ENCODE data around the gene AMY2B. TPM values are rescaled to one million over a fixed set of nuclear protein-coding genes. Genes with fewer than 3 reads are reported as not detected.
"Not testable (repeated sequence)": the region's sequence is repeated elsewhere in the genome, so short reads cannot be mapped to it uniquely, and the experiment has no call there.

AMY2B gene
- 146 TPM for total RNA-seq

GRCh38 chr1:103571289-103571688 lies at the start of gene AMY2B:
Gene AMY2B, plus strand, starts transcription at chr1:103571589. Its CDS starts 14 bp downstream, at chr1:103571603.
- FAIRE-seq; DNase-seq (ENCODE audit: low spot score in 2 of 2): not testable (repeated sequence)

GRCh38 chr1:103523346-103523745 lies 48.0 kb upstream of the AMY2B start:
- no peak for DNase-seq (ENCODE audit: low spot score in 2 of 2)
- FAIRE-seq = no peak

- DNase-seq (ENCODE audit: low spot score in 2 of 2) (peak; percentile 14 to 19), FAIRE-seq (no peak)
These were observed 46.2 kb upstream of the AMY2B start for GRCh38 chr1:103525114-103525606.

GRCh38 chr1:103525607-103526507 lies 45.5 kb upstream of the AMY2B start, which contains the start of gene RNPC3:
Gene RNPC3, plus strand, starts transcription at chr1:103525699. Its CDS starts 372 bp downstream, at chr1:103526071.
- FAIRE-seq = no peak

GRCh38 chr1:103527331-103527730 lies 44.1 kb upstream of the AMY2B start:
- FAIRE-seq (no peak), DNase-seq (ENCODE audit: low spot score in 2 of 2) (no peak)

More at GRCh38 chr1:103525607-103526507, 45.5 kb upstream of the AMY2B start, which contains the start of gene RNPC3:
- peak; percentile 63 to 68 for DNase-seq (ENCODE audit: low spot score in 2 of 2)

GRCh38 chr1:103529746-103530145 lies 41.6 kb upstream of the AMY2B start:
- DNase-seq (ENCODE audit: low spot score in 2 of 2) = no peak
- FAIRE-seq = no peak

- no peak for FAIRE-seq
These were observed 33.2 kb upstream of the AMY2B start for GRCh38 chr1:103538226-103538625.

GRCh38 chr1:103541431-103541830 lies 30.0 kb upstream of the AMY2B start:
- DNase-seq (ENCODE audit: low spot score in 2 of 2) (no peak), FAIRE-seq (no peak)

More at GRCh38 chr1:103538226-103538625, 33.2 kb upstream of the AMY2B start:
- no peak for DNase-seq (ENCODE audit: low spot score in 2 of 2)

- DNase-seq (ENCODE audit: low spot score in 2 of 2) = no peak
- no peak for FAIRE-seq
These were observed 24.9 kb upstream of the AMY2B start for GRCh38 chr1:103546496-103546895.

GRCh38 chr1:103547840-103548239 lies 23.5 kb upstream of the AMY2B start:
- no peak for DNase-seq (ENCODE audit: low spot score in 2 of 2)
- no peak for FAIRE-seq

- no peak for DNase-seq (ENCODE audit: low spot score in 2 of 2)
- peak; percentile 6 for FAIRE-seq
These were observed 11.0 kb upstream of the AMY2B start for GRCh38 chr1:103560427-103560826.

GRCh38 chr1:103561124-103561523 lies 10.3 kb upstream of the AMY2B start:
- not testable (repeated sequence) for DNase-seq (ENCODE audit: low spot score in 2 of 2); FAIRE-seq

GRCh38 chr1:103561643-103562395 lies 9.6 kb upstream of the AMY2B start:
- DNase-seq (ENCODE audit: low spot score in 2 of 2) (no peak), FAIRE-seq (no peak)

- FAIRE-seq (no peak), DNase-seq (ENCODE audit: low spot score in 2 of 2) (no peak)
These were observed 8.3 kb upstream of the AMY2B start for GRCh38 chr1:103563056-103563455.

GRCh38 chr1:103569493-103569892 lies 1.9 kb upstream of the AMY2B start:
- no peak for FAIRE-seq
- DNase-seq (ENCODE audit: low spot score in 2 of 2) = no peak

GRCh38 chr1:103576065-103576464 lies 4.7 kb downstream of the AMY2B start:
- DNase-seq (ENCODE audit: low spot score in 2 of 2) (no peak), FAIRE-seq (no peak)

- not testable (repeated sequence) for DNase-seq (ENCODE audit: low spot score in 2 of 2)
These were observed 5.4 kb downstream of the AMY2B start for GRCh38 chr1:103576784-103577183.

GRCh38 chr1:103582464-103582863 lies 11.1 kb downstream of the AMY2B start:
- FAIRE-seq (no peak), DNase-seq (ENCODE audit: low spot score in 2 of 2) (no peak)

More at GRCh38 chr1:103576784-103577183, 5.4 kb downstream of the AMY2B start:
- FAIRE-seq = not testable (repeated sequence)

GRCh38 chr1:103583887-103584286 lies 12.5 kb downstream of the AMY2B start:
- no peak for DNase-seq (ENCODE audit: low spot score in 2 of 2)
- no peak for FAIRE-seq

GRCh38 chr1:103584537-103584936 lies 13.1 kb downstream of the AMY2B start:
- FAIRE-seq = peak; percentile 42
- no peak for DNase-seq (ENCODE audit: low spot score in 2 of 2)

- FAIRE-seq = peak; percentile 92
- DNase-seq (ENCODE audit: low spot score in 2 of 2) = not testable (repeated sequence)
These were observed 31.4 kb downstream of the AMY2B start for GRCh38 chr1:103602740-103603139.

All from frontal cortex (tissue), 4 donors.